Ishikawa (cell line): ENCODE results near the gene ABLIM2.

Source experiments
- CEBPB ChIP-seq: IDR thresholded peaks from 2 replicates; pipeline ENCODE4 v1.6.1; 2012
- CREB1 ChIP-seq: IDR thresholded peaks from 2 replicates; pipeline ENCODE4 v1.6.1; 2012; ENCODE audit warnings: low read depth
- EP300 ChIP-seq: IDR thresholded peaks from 2 replicates; pipeline ENCODE4 v1.6.1; 2012; ENCODE audit warnings: borderline replicate concordance
- FOXM1 ChIP-seq: IDR thresholded peaks from 2 replicates; pipeline ENCODE4 v1.6.1; 2012; ENCODE audit warnings: low read depth, borderline replicate concordance
- NFIC ChIP-seq: IDR thresholded peaks from 2 replicates; pipeline ENCODE4 v1.6.1; 2012
- RAD21 ChIP-seq: IDR thresholded peaks from 2 replicates; pipeline ENCODE4 v1.6.1; 2012; ENCODE audit warnings: low read depth
- TAF1 ChIP-seq: IDR thresholded peaks from 2 replicates; pipeline ENCODE4 v1.6.1; 2012; ENCODE audit warnings: low read depth, mild to moderate bottlenecking
- TCF12 ChIP-seq: IDR thresholded peaks from 2 replicates; pipeline ENCODE4 v1.6.1; 2012; ENCODE audit warnings: low read depth
- TEAD4 ChIP-seq: IDR thresholded peaks from 2 replicates; pipeline ENCODE4 v1.6.1; 2012
- ZBTB7A ChIP-seq: IDR thresholded peaks from 2 replicates; pipeline ENCODE4 v1.6.1; 2012; ENCODE audit warnings: low read depth
- TF ChIP-seq, protein P1 (sequence below): IDR thresholded peaks from 2 replicates; pipeline ENCODE4 v1.6.1; 2012
- TF ChIP-seq, protein P2 (sequence below): IDR thresholded peaks from 2 replicates; pipeline ENCODE4 v1.6.1; 2012; ENCODE audit warnings: low read depth, mild to moderate bottlenecking

DNA sequence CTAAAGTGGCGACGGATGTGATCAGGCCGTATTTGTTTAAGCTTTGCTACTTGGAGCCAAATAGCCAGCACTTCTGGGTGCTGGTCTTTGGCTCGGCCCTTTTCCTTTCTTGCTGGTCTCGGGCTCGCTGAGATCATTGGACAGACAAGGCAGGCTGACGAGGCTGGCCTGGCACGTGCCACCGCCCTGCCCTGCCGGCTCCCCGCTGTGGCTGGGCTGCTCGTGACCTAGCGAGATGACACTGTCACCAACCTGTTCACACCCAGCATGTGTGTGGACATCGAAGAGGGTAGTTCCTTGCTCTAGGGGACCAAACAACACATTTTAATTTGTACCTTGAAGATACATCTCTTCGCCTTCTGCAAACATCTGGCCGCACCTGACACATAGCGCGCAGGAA lies 98.0 kb downstream of the ABLIM2 start:
- no peak for TF ChIP-seq TCF12
- TF ChIP-seq, protein P1, sequence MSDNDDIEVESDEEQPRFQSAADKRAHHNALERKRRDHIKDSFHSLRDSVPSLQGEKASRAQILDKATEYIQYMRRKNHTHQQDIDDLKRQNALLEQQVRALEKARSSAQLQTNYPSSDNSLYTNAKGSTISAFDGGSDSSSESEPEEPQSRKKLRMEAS = peak; percentile 29; the same call in 1 of the 2 replicates
- TF ChIP-seq, protein P2, sequence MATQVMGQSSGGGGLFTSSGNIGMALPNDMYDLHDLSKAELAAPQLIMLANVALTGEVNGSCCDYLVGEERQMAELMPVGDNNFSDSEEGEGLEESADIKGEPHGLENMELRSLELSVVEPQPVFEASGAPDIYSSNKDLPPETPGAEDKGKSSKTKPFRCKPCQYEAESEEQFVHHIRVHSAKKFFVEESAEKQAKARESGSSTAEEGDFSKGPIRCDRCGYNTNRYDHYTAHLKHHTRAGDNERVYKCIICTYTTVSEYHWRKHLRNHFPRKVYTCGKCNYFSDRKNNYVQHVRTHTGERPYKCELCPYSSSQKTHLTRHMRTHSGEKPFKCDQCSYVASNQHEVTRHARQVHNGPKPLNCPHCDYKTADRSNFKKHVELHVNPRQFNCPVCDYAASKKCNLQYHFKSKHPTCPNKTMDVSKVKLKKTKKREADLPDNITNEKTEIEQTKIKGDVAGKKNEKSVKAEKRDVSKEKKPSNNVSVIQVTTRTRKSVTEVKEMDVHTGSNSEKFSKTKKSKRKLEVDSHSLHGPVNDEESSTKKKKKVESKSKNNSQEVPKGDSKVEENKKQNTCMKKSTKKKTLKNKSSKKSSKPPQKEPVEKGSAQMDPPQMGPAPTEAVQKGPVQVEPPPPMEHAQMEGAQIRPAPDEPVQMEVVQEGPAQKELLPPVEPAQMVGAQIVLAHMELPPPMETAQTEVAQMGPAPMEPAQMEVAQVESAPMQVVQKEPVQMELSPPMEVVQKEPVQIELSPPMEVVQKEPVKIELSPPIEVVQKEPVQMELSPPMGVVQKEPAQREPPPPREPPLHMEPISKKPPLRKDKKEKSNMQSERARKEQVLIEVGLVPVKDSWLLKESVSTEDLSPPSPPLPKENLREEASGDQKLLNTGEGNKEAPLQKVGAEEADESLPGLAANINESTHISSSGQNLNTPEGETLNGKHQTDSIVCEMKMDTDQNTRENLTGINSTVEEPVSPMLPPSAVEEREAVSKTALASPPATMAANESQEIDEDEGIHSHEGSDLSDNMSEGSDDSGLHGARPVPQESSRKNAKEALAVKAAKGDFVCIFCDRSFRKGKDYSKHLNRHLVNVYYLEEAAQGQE = no peak
- TF ChIP-seq RAD21 = no peak
- no peak for TF ChIP-seq CEBPB
- TF ChIP-seq EP300 = no peak
- TF ChIP-seq FOXM1 = no peak
- TF ChIP-seq ZBTB7A = no peak
- TF ChIP-seq TAF1 = no peak
- no peak for TF ChIP-seq NFIC
- no peak for TF ChIP-seq CREB1
- TF ChIP-seq TEAD4 = no peak
